ENCODE results near the gene ZNF555. TPM values are rescaled to one million over a fixed set of nuclear protein-coding genes. Genes with fewer than 3 reads are reported as not detected.

Gene ZNF555
- total RNA-seq, 2 experiments from 2014 or later: 2.3 to 2.4 TPM

- Histone ChIP-seq H3K36me3 (ENCODE audit: insufficient read depth, low read length) (peaks cover 33% of the 10 kb centered on the region), H3K9me3 (ENCODE audit: control insufficient read depth in 1 of 2, insufficient read depth in 1 of 2, low read length in 2 of 2) (no peaks in the 10 kb centered on the region), H3K4me1 (ENCODE audit: insufficient read depth, low read length) (no peaks in the 10 kb centered on the region), H3K4me3 (ENCODE audit: low read length) (no peak overlapping the region), H3K27me3 (ENCODE audit: control insufficient read depth in 1 of 2, insufficient read depth in 2 of 2, low read length in 2 of 2) (no peaks in the 10 kb centered on the region), H3K27ac (ENCODE audit: low read depth in 1 of 2, low read length in 2 of 2) (no peak overlapping the region)
- no peaks in the 10 kb centered on the region for H3K27me3 Mint-ChIP-seq
- H3K27ac Mint-ChIP-seq: no peak overlapping the region
- no peak overlapping the region for H3K4me3 Mint-ChIP-seq
- no peaks in the 10 kb centered on the region for H3K9me3 Mint-ChIP-seq
- peaks cover 33% of the 10 kb centered on the region for H3K36me3 Mint-ChIP-seq (ENCODE audit: low read depth)
- intact Hi-C loops (cut with DNase I, micrococcal nuclease): no loop called here
- no peak for TF ChIP-seq CTCF (IDR thresholded peaks at IDR 0.05)
- H3K4me1 Mint-ChIP-seq (ENCODE audit: low read depth): no peaks in the 10 kb centered on the region
- no peak for ATAC-seq (ENCODE audit: poor library complexity)
- ChIA-PET POLR2A (no interaction called here), CTCF (no interaction called here)
- no peak for DNase-seq
Measured at GRCh38 chr19:2807379-2808128, 33.7 kb upstream of the ZNF555 start.

GRCh38 chr19:2808129-2808941, 32.9 kb upstream of the ZNF555 start:
- Mint-ChIP-seq H3K27ac (no peak overlapping the region), H3K36me3 (ENCODE audit: low read depth) (peaks cover 28% of the 10 kb centered on the region), H3K9me3 (no peaks in the 10 kb centered on the region), H3K27me3 (no peaks in the 10 kb centered on the region), H3K4me1 (ENCODE audit: low read depth) (no peaks in the 10 kb centered on the region), H3K4me3 (no peak overlapping the region)
- no peaks in the 10 kb centered on the region for H3K27me3 ChIP-seq (ENCODE audit: control insufficient read depth in 1 of 2, insufficient read depth in 2 of 2, low read length in 2 of 2)
- H3K36me3 ChIP-seq (ENCODE audit: insufficient read depth, low read length): peaks cover 33% of the 10 kb centered on the region
- no peaks in the 10 kb centered on the region for H3K9me3 ChIP-seq (ENCODE audit: control insufficient read depth in 1 of 2, insufficient read depth in 1 of 2, low read length in 2 of 2)
- ATAC-seq (ENCODE audit: poor library complexity): no peak
- no peak for TF ChIP-seq CTCF (IDR thresholded peaks at IDR 0.05)
- H3K4me1 ChIP-seq (ENCODE audit: insufficient read depth, low read length): no peaks in the 10 kb centered on the region
- intact Hi-C loops (cut with DNase I, micrococcal nuclease): no loop called here
- no peak overlapping the region for H3K4me3 ChIP-seq (ENCODE audit: low read length)
- ChIA-PET CTCF (no interaction called here), POLR2A (no interaction called here)
- no peak for DNase-seq
- H3K27ac ChIP-seq (ENCODE audit: low read depth in 1 of 2, low read length in 2 of 2): no peak overlapping the region

GRCh38 chr19:2809387-2810140, 31.7 kb upstream of the ZNF555 start:
- TF ChIP-seq CTCF (IDR thresholded peaks at IDR 0.05): no peak
- intact Hi-C loops (cut with DNase I, micrococcal nuclease): no loop called here
- H3K9me3 ChIP-seq (ENCODE audit: control insufficient read depth in 1 of 2, insufficient read depth in 1 of 2, low read length in 2 of 2): no peaks in the 10 kb centered on the region
- no peaks in the 10 kb centered on the region for H3K27me3 ChIP-seq (ENCODE audit: control insufficient read depth in 1 of 2, insufficient read depth in 2 of 2, low read length in 2 of 2)
- Mint-ChIP-seq H3K9me3 (no peaks in the 10 kb centered on the region), H3K36me3 (ENCODE audit: low read depth) (peaks cover 22% of the 10 kb centered on the region), H3K27me3 (no peaks in the 10 kb centered on the region), H3K4me3 (no peak overlapping the region), H3K27ac (no peak overlapping the region), H3K4me1 (ENCODE audit: low read depth) (no peaks in the 10 kb centered on the region)
- no peak for ATAC-seq (ENCODE audit: poor library complexity)
- H3K36me3 ChIP-seq (ENCODE audit: insufficient read depth, low read length): peaks cover 33% of the 10 kb centered on the region
- H3K4me3 ChIP-seq (ENCODE audit: low read length): no peak overlapping the region
- H3K27ac ChIP-seq (ENCODE audit: low read depth in 1 of 2, low read length in 2 of 2): no peak overlapping the region
- DNase-seq: peak in 1 of 14 experiments; percentile 11
- ChIA-PET CTCF (no interaction called here), POLR2A (no interaction called here)
- no peaks in the 10 kb centered on the region for H3K4me1 ChIP-seq (ENCODE audit: insufficient read depth, low read length)
